HG03060 (cell line): ENCODE data around the gene TNS1.
"Not testable (repeated sequence)": the region's sequence is repeated elsewhere in the genome, so short reads cannot be mapped to it uniquely, and the experiment has no call there.

ENCODE experiments used
- ATAC-seq: cut with Tn5 transposase; IDR thresholded peaks from one replicate; pipeline ENCODE4 v1.9.1; 2021; ENCODE audit warnings: low read depth, moderate number of reproducible peaks; ENCODE audit not compliant: unreplicated experiment

Gene TNS1

DNA sequence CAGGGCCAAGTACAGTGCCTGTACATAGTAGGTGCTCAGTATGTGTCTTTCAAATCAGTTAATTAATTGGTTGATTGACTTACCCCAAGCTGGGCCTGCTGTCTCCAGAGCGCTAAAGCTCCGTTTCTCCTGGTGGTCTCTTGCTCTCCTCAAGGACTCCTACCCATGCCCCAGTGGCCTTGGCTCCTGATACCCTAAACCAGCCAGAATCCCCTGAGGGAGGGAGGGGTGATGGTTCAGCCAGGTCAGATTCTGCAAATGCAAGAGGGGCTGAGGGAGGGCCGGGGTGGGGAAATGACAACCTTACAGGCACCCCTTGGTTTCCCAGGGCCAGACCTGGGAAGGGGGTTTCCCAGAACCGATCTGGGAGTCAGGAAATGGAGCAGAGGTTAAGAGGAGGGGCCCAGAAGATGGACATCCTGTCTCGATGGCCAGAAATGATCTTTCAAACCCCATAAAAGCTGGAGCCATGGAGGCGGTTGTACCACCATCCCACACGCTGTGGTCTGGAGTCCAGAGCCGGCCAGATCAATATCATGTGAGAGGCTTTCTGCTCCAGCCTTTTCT lies 209.1 kb downstream of the TNS1 start:
- no peak for ATAC-seq

DNA sequence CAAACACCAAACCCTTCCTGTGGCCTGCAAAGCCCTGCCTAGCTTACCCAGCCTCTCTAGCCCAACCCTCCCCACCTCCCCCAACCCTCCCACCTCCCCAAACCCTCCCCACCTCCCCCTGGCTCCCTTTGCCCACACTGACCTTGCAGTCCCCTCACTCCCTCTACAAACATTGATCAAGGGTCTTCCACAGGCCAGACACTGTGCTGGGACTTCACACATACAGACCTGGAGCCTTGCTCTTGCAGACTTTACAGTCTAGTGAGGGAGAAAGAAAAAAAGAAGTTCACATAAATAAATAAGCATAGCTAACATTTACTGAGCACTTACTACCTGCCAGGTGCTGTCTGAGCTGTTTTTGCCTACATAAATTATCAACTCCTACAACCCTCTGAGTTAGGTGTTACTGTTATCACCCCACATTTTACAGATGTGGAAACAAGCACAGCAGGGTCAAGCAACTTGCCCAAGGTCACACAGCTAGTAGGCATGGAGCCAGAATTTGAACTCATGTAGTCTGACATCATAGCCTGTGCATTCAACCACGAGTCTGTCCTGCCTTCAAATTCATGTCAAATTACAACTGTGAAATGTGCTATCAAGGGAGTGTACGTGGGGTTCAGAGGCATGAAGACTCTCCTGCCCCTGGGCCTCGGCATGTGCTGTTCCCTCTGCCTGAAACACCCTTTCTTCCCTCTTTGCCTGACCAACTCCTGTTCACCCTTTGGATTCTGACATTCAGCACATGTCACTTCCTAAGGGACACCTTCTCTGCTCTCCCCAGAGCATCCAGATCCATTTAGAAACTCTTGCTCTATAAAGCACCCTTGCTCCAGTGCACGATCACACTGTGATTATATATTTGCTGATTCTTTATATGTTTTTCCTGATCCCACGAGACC lies 209.9 kb downstream of the TNS1 start:
- ATAC-seq = no peak

DNA sequence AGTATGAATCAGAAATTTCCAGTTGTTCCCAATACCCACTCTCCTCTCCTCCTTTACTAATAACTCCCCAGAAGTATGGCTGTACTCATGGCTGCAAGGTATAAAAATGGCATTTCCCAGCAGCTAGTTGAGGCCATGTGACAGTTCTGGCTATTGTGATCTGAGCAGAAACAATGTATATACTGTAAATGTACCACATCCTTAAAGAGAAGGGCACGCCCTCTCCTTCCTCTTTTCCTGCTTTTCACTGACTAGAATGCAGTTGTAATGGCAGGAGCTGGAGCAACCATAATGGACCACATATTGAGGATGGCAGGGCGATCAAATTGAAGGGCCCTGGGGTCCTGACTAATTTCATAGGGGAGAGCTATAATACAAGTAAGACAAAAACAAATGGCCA lies 211.2 kb downstream of the TNS1 start:
- ATAC-seq = no peak

DNA sequence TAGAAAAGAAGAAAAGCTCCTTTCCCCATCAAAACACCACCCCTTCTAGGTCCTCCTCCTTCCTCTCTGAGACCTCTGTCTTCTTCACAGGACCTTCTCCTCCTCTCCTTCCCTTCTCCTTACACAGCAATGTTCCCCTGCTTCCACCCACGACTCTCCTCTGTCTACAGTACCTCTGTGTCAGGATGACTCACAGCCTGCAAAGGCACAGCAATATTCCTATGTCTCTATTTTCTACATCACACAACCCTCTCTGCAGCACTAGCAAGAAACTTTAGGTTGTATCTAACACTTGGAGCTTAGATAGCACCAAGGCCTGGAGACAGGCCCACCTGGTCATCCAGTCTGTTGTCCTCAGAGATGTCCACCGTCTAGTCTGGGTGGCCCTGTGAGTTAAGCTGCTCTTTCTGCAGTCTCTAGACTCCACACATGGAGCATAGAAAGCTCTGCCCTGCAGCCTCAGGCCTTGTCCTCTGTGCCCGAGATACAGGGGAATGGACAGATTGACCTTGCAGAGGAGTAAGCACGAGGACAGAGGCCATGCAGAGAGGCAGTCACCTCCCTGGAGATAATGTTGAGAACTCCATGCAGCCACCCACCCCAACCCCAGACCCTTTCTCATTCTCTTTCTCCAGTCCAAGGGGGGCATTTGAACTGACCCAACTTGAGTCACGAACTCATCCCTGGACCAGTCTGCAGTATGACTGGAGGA lies 212.0 kb downstream of the TNS1 start:
- no peak for ATAC-seq

GRCh38 chr2:217790195-217790594 lies 212.6 kb downstream of the TNS1 start:
- ATAC-seq = no peak

DNA sequence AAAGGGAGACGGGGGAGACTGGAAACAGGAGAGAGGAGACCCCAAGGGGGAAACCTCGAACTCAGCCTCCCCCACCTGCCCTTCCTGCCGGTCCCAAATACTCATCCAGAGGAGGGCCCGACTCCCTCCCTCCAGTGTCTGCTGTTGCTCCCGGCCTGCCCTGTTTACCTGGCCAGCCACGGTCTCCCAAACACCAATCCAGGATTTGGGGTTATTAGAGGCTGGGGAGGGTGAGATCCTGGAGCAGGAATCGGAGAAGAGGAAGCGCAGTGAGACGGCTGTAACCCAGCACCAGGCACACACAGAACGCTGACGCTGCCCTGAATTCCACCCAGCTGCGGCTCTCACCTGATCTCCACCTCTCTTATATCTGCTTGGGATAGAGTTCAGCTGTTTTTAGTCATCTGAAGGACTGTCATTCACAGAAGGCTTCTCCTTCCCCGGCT lies 213.0 kb downstream of the TNS1 start:
- no peak for ATAC-seq

GRCh38 chr2:217789003-217789735 lies 213.6 kb downstream of the TNS1 start:
- no peak for ATAC-seq

DNA sequence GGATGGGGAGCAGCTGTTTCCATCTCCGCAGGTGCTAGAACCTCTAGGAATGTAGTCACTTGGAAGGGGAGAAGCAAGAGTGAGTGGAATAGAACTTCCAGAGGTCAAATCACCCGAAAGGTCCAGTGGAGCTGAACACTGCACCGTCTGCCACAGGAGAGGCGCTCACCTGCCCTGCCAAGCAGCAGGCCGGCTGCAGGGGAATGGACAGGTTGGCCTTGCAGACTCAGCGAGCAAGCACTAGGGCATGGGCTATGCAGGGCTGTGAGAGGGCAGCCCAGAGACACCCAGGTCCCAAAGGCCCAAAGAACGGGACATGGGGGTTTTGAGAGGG lies 214.2 kb downstream of the TNS1 start:
- no peak for ATAC-seq

- no peak for ATAC-seq
These were observed 215.5 kb downstream of the TNS1 start for GRCh38 chr2:217787160-217787877.

- not testable (repeated sequence) for ATAC-seq
These were observed 216.2 kb downstream of the TNS1 start for GRCh38 chr2:217786560-217786959.

GRCh38 chr2:217785544-217786045 lies 217.2 kb downstream of the TNS1 start:
- no peak for ATAC-seq

DNA sequence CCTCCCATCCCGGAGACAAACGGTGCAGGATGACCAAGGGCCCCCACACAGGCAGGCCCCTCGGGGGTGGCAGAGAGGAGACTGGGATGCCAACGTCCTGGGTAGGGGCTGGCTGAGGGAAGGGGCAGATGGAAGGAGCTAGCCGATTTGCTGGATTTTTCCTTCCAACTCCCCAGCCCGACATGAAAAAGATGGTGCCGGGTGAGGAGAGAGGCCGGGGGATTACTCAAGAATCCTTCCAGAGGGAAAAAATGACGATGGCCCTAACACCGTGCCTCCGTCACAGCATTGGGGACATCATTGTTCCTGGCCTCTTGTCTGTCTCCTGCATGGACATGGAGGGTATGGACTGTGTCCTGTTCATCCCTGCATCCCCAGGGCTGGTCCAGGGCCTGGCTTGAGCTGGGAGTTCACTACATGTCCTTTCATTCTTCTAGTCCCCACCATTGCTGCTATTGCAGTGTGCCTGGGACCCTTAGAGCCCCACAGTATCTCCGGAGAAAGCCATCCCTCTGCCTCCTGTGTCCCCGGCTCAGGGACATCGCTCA lies 217.7 kb downstream of the TNS1 start:
- ATAC-seq = no peak

GRCh38 chr2:217783243-217783642 lies 219.6 kb downstream of the TNS1 start:
- ATAC-seq = no peak

- no peak for ATAC-seq
These were observed 224.9 kb downstream of the TNS1 start for GRCh38 chr2:217777906-217778305.

DNA sequence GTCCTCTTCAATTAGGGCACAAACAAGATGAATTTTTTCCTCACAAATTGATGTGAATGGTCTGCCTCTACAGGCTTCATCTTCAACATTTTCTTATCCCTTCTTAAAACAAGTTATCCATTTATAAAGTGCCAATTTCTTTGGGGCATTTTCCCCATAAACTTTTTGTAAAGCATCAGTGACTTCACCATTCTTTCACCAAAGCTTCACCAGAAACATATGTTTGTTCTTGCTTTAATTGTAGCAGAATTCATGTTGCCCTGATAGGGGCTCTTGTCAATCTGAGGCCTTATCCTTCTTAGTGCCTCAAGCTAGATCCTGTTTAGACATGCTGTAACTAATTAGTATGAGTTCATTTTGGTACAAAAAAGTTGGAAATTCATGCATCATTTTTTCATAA lies 226.2 kb downstream of the TNS1 start:
- no peak for ATAC-seq

DNA sequence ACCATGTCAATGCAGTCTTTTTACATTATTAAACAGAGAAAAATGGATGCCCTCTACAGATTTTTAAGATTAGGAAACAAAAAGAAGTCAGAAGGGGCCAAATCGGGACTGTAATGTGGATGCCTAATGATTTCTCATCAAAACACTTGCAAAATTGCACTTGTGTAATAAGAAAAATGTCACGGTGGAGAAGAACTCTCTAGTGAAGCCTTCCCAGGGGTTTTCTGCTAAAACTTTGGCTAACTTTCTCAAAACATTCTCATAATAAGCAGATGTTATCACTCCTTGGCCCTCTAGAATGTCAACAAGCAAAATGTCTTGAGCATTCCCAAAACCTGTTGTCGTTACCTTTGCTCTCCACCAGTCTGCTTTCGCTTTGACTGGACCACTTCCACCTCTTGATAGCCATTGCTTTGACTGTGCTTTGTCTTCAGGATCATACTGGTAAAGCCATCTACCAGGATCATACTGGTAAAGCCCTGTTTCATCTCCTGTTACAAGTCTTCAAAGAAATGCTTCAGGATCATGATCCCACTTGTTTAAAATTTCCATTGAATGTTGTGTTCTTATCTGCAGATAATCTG lies 226.8 kb downstream of the TNS1 start:
- no peak for ATAC-seq

DNA sequence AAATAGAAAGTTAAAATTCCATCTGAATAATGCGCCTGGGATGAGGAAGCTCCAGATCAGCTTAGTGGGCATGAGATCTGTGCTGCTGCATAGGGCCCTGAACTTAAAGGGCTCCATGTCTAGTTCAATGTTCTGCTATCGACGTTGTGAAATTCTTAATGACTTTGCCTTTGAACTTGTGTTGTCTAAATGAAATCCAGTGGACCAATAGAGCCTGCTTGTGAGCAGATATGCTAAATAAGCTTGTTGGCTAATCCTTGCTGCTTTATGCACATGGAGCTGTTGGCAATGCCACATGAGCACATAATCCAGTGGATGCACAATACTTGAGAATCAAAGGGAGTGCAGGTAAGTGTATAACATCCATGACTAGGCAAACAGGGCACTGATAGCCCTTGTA lies 228.6 kb downstream of the TNS1 start:
- ATAC-seq = no peak

DNA sequence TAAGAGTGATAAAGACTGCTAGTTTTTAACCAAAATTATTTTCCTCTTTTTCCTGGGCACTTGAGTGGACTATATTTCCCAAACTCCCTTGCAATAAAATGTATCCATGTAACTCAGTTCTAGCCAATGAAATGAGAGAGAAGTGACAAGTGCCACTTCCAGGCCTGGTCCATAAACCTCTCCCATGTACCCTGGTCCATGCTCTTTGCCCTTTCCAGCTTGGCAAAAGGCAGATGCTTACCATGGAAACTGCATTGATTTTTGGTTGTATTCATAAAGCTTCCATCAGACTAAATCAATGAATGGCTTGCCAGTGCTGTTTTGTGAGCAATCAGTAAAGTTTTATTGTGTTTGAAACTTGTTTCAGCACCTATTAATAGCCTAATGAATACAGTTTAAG lies 229.3 kb downstream of the TNS1 start:
- no peak for ATAC-seq

DNA sequence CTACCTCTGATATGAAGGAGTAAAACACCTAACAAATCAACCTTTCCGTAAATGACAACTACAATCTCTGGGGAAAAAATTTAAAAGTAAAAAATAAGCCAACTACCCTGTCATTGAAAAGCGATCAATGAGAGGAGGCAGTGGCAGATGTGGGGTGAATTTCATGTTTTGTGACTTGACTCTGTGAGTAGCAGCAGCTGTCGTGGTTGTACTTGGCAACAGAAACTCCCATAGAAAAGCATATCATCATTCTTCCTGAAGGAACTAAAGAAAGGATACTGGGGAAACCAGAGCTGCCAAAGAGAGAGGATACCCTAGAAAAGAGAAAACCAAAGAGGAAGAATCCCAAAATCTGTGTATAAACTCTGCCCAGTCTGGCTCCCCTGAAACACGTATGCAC lies 236.4 kb downstream of the TNS1 start:
- ATAC-seq = no peak
